T-helper 1 cell treated with Interleukin-12 subunit alpha and Interleukin-12 subunit beta and Interleukin-4 antibody, amounts not matched to agents 30 ng/mL and 1 ng/mL, for 36 hours (primary cell): Measurements from ENCODE around the gene MICU1. TPM values are rescaled to one million over a fixed set of nuclear protein-coding genes. Genes with fewer than 3 reads are reported as not detected.
"Not testable (repeated sequence)": the region's sequence is repeated elsewhere in the genome, so short reads cannot be mapped to it uniquely, and the experiment has no call there.

Source experiments
- intact Hi-C: fragments of 100-400 bp; cut with micrococcal nuclease; formaldehyde crosslinking; loops from one replicate; pipeline ENCODE4 v1.15.1; 2024
- total RNA-seq: library from RNA; stranded (reverse); gene quantifications from 2 replicates; pipeline ENCODE4 v1.2.3, GENCODE V29; 2022

MICU1 gene
- total RNA-seq, 1 donor from 2014 or later: 35.9 TPM

- intact Hi-C loops: no loop called here
Measured at GRCh38 chr10:72459301-72459700, 166.6 kb downstream of the MICU1 start.

- intact Hi-C loops: no loop called here
Measured at GRCh38 chr10:72455889-72456595, 169.8 kb downstream of the MICU1 start.

- intact Hi-C loops: no loop called here
Measured at GRCh38 chr10:72449941-72450441, 175.9 kb downstream of the MICU1 start.

- intact Hi-C loops: no loop called here
Measured at GRCh38 chr10:72445851-72446250, 180.0 kb downstream of the MICU1 start.

GRCh38 chr10:72442969-72443368, 182.9 kb downstream of the MICU1 start:
- intact Hi-C loops: not testable (repeated sequence)

- intact Hi-C loops: no loop called here
Measured at GRCh38 chr10:72435570-72435969, 190.3 kb downstream of the MICU1 start.

DNA sequence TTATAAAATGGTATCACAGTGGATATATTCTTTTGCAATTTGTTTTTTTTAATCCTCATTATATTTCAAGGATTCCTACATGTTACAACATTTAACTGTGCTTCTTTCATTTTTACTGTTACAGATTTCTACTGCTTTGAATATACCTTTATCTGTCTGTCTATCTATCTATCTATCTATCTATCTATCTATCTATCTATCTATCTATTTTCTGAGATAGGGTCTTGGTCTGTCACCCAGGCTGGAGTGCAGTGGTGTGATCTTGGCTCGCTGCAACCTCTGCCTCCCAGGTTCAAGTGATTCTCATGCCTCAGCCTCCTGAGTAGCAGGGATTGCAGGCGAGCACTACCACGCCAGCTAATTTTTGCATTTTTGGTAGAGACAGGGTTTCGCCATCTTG, 194.9 kb downstream of the MICU1 start:
- intact Hi-C loops: not testable (repeated sequence)

- intact Hi-C loops: no loop called here
Measured at GRCh38 chr10:72429931-72430330, 195.9 kb downstream of the MICU1 start.

- intact Hi-C loops: no loop called here
Measured at GRCh38 chr10:72426986-72427385, 198.9 kb downstream of the MICU1 start.

GRCh38 chr10:72425133-72425532, 200.7 kb downstream of the MICU1 start:
- intact Hi-C loops: no loop called here

GRCh38 chr10:72424561-72424960, 201.3 kb downstream of the MICU1 start:
- intact Hi-C loops: no loop called here

DNA sequence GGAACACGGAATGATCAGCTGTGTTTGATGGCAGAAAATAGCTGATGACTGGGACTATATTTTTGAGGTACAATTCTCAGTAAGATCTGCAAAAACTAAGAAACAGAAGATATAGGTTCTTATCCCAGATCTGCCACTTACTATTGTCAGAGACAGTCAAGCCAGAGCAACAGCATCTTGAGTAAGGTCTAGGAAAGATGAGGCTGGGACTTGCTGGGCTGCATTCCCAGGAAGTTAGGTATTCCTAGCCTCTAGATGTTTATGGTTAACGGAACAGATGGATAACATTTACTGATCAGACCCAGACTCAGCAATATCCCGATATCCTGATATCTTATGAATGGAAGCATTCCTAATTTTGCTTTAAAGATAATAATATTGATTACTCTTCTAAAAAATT, 202.5 kb downstream of the MICU1 start:
- intact Hi-C loops: no loop called here

DNA sequence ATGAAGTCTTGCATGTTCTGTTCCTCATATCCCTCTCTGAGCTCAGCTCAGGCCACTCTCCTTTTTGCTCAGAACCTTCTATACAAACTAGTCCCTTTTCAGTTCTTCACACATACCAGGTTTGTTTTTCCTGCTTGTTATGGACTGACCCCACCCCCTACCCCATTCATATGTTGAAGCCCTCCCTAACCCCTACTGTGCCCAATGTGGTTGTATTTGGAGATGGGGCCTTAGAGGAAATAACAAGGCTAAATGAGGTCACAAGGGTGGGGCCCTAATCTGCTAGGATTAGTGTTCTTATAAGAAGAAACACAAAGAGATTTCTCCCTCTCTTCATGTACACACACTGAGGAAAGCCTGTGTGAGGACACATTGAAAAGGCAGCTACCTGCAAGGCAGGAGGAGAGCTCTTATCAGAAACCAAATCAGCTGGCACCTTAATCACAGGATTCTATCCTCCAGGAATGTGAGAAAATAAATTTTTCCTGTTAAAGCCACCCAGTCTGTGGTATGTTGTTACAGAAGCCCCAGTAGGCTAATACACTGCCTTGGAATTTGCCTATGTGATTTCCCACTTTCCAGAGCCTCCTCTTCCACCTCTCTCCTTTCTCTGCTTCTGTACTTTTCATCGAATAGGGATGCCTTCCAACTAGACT, 203.9 kb downstream of the MICU1 start:
- intact Hi-C loops: no loop called here

DNA sequence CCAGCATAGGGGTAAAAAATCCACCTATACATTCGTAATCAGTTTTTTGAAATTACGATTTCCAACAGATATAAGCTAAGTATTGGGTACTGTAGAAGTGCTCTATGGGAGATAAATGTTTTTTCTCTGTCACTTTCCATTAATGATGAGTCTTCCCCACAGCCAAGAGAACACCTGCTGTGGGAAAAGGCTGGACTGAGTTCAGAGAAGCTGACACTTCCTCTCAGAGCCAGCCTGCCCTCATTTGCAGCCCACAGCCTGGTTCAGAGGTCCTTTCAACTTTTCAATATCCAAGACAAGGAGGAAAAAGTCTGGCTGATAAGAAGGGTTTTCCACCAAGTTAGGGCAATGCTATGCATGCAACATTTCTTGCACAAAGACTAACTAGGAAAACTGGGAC, 206.6 kb downstream of the MICU1 start:
- intact Hi-C loops: no loop called here

- intact Hi-C loops: no loop called here
Measured at GRCh38 chr10:72418679-72419078, 207.2 kb downstream of the MICU1 start.

GRCh38 chr10:72417971-72418370, 207.9 kb downstream of the MICU1 start:
- intact Hi-C loops: no loop called here

GRCh38 chr10:72416661-72417060, 209.2 kb downstream of the MICU1 start:
- intact Hi-C loops: no loop called here

DNA sequence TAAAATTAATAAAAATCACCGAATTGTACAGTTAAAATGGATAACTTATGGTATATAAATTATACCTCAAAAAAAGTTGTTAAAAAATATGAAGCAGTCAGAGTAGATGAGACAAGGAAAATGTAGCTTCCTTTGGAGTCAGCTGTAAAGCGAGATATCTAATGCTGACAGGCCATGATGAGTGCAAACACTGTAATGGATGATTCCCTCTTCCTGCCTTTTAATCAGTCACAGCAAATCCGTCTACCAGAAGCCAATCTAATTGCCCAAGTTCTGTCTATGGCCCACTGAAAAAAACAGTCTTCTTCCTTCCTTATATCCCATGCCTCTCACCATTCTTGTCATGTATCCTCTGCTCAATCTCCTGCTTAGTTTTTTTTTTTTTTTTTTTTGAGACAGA, 211.2 kb downstream of the MICU1 start:
- intact Hi-C loops: no loop called here

GRCh38 chr10:72409167-72409566, 216.7 kb downstream of the MICU1 start:
- intact Hi-C loops: no loop called here

DNA sequence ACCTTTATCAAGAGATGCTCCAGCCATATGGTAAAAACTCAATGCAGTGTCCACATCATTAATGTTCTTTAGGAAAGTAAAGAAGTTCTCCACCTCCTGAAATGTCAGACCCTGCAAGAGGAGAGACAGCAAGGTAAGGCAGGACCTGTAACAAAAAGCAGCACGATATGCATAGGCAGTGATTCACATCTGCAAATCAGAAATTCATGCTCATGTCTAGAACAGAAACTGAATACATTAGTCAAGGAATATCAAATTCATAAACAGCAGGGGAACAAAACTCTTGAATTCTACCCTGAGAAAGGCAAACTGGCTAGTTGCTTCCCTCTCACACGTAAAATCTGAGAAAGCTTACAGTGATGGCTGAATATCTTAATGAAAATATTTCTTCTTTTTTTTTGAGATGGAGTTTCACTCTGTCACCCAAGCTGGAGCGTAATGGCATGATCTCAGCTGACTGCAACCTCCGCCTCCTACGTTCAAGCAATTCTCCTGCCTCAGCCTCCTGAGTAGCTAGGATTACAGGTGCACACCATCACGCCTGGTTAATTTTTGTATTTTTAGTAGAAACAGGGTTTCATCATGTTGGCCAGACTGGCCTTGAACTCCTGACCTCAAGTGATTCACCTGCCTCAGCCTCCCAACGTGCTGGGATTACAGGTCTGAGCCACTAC, 217.8 kb downstream of the MICU1 start:
- intact Hi-C loops: no loop called here

DNA sequence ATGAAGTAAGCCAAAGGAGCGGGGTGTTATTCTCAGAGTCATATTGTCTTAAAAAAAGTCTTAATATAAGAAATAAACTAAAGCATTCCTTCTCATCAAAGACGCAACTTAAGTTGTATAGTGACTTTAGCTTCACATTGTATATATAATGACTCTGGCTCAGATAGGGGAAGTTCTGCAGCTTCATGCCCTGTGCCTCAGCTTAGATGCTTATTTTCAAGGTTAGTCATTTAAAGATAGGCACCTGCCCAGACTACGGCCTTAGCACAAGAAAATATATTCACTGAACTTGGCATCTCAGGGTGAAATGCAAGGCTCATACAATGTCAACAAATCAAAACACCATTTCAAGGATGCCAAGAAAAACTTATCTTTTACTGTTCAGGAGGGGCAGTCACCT, 218.4 kb downstream of the MICU1 start:
- intact Hi-C loops: no loop called here

DNA sequence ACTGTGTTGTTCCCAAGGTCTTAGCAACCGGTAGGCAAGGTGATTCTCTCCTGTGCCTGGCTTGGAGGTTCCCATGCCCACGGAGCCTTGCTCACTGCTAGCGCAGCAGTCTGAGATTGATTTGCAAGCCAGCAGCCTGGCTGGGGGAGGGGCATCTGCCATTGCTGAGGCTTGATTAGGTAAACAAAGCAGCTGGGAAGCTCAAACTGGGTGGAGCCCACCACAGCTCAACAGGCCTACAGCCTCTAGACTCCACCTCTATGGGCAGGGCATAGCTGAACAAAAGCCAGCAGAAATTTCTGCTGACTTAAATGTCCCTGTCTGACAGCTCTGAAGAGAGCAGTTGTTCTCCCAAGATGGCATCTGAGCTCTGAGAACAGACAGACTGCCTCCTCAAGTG, 230.3 kb downstream of the MICU1 start:
- intact Hi-C loops: not testable (repeated sequence)
